Measurements from ENCODE around the gene CELF6.

The CELF6 gene

DNA sequence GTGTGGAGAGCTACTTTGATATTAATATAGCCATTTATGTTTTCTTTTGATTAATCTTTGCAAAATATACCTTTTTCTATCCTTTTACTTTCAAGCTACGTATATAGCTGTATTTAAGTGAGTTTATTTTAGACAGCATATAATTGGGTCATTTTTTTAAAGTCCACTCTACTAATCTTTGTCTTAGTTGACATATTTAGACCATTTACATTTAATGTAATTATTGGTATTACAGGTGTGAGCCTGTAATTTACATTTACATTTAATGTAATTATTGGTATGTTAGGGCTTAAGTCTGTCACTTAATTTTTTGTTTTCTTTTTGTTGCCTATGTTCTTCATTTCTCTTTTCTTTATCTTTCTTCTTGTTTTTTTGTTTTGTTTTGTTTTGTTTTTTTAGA lies 3.8 kb upstream of the CELF6 start:
- Histone ChIP-seq H3K4me2 (no peak overlapping the region), H2AFZ (ENCODE audit: low read depth) (no peak overlapping the region), H3K27ac (no peak overlapping the region), H3K79me2 (ENCODE audit: insufficient read depth, low read depth) (no peaks in the 10 kb centered on the region), H4K20me1 (ENCODE audit: insufficient read depth) (no peaks in the 10 kb centered on the region), H3K36me3 (ENCODE audit: insufficient read depth) (no peaks in the 10 kb centered on the region), H3K27me3 (ENCODE audit: insufficient read depth, low read depth) (peaks cover 5% of the 10 kb centered on the region; the same call in 1 of the 2 replicates), H3K4me1 (ENCODE audit: low read depth, poor library complexity, severe bottlenecking) (peaks cover 10% of the 10 kb centered on the region), H3K4me3 (IDR thresholded peaks at IDR 0.05; ENCODE audit: insufficient read depth, low read depth, low read length) (no peak overlapping the region), H3K9ac (no peak overlapping the region)
- TF ChIP-seq CTCF (conservative IDR thresholded peaks at IDR 0.05; ENCODE audit: low read depth, low read length) = no peak

DNA sequence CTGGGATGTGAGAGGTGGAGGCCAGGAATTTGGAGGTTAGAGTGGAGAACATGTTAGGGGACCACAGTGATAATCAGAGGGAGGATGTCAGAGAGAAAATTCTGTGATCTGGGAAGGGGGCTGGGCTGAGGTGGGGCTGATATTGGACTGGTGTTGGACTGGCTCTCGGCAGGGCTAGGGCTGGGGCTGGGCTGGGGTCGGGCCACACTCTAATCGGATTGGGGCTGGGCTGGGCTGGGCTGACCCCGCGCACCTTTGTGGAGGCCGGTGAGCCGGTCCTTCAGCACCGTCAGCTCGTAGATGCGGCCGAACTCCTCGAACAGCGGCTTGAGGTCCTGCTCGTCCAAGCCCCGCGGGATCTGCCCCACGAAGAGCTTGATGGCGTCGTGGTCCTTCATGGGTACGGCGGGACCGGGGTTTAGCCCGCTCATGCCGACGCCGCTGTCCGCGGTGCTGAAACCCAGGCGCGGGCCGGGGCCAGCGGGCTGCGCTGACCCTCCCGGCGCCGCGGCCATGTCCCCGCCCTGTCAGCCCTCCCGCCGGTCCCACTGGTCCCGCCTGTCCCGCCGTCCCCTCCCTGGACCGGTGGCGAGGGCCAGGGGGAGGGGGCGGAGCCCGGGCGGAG lies 485 bp downstream of the CELF6 start:
- Histone ChIP-seq H3K4me1 (ENCODE audit: low read depth, poor library complexity, severe bottlenecking) (peaks cover 10% of the 10 kb centered on the region), H3K27ac (no peak overlapping the region), H3K27me3 (ENCODE audit: insufficient read depth, low read depth) (peaks cover 6% of the 10 kb centered on the region; the same call in 1 of the 2 replicates), H3K4me2 (no peak overlapping the region), H3K9ac (no peak overlapping the region), H2AFZ (ENCODE audit: low read depth) (no peak overlapping the region), H4K20me1 (ENCODE audit: insufficient read depth) (no peaks in the 10 kb centered on the region), H3K79me2 (ENCODE audit: insufficient read depth, low read depth) (no peaks in the 10 kb centered on the region), H3K4me3 (IDR thresholded peaks at IDR 0.05; ENCODE audit: insufficient read depth, low read depth, low read length) (no peak overlapping the region), H3K36me3 (ENCODE audit: insufficient read depth) (no peaks in the 10 kb centered on the region)
- TF ChIP-seq CTCF (conservative IDR thresholded peaks at IDR 0.05; ENCODE audit: low read depth, low read length) = no peak

- Histone ChIP-seq H3K4me1 (ENCODE audit: low read depth, poor library complexity, severe bottlenecking) (peaks cover 10% of the 10 kb centered on the region), H3K27me3 (ENCODE audit: insufficient read depth, low read depth) (peaks cover 6% of the 10 kb centered on the region; the same call in 1 of the 2 replicates), H3K4me2 (no peak overlapping the region), H3K4me3 (IDR thresholded peaks at IDR 0.05; ENCODE audit: insufficient read depth, low read depth, low read length) (no peak overlapping the region), H3K79me2 (ENCODE audit: insufficient read depth, low read depth) (no peaks in the 10 kb centered on the region), H4K20me1 (ENCODE audit: insufficient read depth) (no peaks in the 10 kb centered on the region), H3K27ac (no peak overlapping the region), H2AFZ (ENCODE audit: low read depth) (no peak overlapping the region), H3K36me3 (ENCODE audit: insufficient read depth) (no peaks in the 10 kb centered on the region), H3K9ac (no peak overlapping the region)
- TF ChIP-seq CTCF (conservative IDR thresholded peaks at IDR 0.05; ENCODE audit: low read depth, low read length) = no peak
These were observed 1.5 kb downstream of the CELF6 start for GRCh38 chr15:72318408-72318942.

DNA sequence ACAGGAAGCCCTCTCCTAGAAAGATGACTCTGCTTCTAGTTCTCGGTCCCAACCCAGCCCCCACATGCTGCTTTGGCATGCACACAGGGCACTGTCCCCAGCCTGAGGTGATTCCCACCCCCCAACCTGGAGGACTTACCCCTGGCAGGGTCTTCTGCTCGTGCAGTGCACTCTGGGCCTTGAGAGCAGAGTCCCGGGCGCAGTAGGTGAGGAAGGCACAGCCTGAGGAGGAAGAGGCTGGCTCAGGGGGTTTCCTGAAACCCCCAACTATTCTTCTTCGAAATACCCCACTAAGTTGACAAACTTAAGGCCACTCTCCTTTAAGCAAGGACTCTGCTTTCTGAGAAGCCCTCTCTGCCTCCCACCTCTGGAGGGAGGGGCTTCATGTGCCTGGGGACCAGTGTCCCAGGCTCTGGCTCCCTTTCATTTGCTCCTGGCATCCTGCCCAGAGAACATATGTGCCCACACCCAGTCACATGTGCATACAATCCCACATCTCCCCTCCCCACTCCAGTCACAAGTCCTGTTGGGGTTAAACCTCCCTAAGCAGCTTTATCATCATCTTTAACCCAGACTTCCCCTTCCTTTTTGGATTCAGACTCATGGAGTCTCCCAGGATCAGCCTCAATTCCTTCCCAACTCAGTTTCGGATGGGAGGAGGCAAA lies 4.1 kb downstream of the CELF6 start:
- no peak overlapping the region for H3K4me3 ChIP-seq (IDR thresholded peaks at IDR 0.05; ENCODE audit: insufficient read depth, low read depth, low read length)
- H3K27ac ChIP-seq = no peak overlapping the region
- no peaks in the 10 kb centered on the region for H3K79me2 ChIP-seq (ENCODE audit: insufficient read depth, low read depth)
- no peaks in the 10 kb centered on the region for H3K36me3 ChIP-seq (ENCODE audit: insufficient read depth)
- no peak overlapping the region for H3K4me2 ChIP-seq
- no peaks in the 10 kb centered on the region for H4K20me1 ChIP-seq (ENCODE audit: insufficient read depth)
- H3K27me3 ChIP-seq (ENCODE audit: insufficient read depth, low read depth) = peaks cover 6% of the 10 kb centered on the region; the same call in 1 of the 2 replicates
- H2AFZ ChIP-seq (ENCODE audit: low read depth) = no peak overlapping the region
- no peak overlapping the region for H3K9ac ChIP-seq
- H3K4me1 ChIP-seq (ENCODE audit: low read depth, poor library complexity, severe bottlenecking) = no peaks in the 10 kb centered on the region
- TF ChIP-seq CTCF (conservative IDR thresholded peaks at IDR 0.05; ENCODE audit: low read depth, low read length) = no peak
